OCI-M1 (cell line): Measurements from ENCODE around the gene HOOK2.

Source experiments
- DNase-seq: peaks from one replicate; lab custom pipeline; 2025; lab: John Stamatoyannopoulos, UW

HOOK2 gene

DNA sequence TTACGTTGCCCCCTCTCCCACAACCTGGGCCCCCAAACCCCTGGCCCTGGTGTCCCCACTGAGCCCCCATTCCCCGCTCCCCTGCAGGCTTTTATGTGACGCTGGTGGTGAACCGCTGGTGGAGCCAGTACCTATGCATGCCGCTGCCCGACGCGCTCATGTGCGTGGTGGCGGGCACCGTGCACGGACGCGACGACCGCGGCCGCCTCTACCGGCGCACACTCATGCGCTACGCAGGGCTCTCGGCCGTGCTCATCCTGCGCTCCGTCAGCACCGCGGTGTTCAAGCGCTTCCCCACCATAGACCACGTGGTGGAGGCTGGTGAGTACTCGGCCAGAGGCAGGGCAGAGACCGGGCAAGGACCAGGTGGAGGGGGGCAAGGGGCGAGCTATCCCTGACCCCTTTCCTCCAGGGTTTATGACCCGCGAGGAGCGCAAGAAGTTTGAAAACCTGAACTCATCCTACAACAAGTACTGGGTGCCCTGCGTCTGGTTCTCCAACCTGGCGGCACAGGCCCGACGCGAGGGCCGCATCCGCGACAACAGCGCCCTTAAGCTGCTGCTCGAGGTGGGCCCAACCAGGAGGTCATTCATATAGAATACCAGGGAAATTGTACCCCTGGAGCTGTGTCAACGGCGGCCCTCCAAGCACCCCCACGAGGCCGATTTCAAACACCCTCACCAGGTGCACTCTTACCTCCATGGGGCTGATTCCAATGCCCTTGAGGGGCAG, 20.7 kb downstream of the HOOK2 start:
- no peak for DNase-seq

GRCh38 chr19:12752056-12752781, 23.1 kb downstream of the HOOK2 start:
- no peak for DNase-seq

DNA sequence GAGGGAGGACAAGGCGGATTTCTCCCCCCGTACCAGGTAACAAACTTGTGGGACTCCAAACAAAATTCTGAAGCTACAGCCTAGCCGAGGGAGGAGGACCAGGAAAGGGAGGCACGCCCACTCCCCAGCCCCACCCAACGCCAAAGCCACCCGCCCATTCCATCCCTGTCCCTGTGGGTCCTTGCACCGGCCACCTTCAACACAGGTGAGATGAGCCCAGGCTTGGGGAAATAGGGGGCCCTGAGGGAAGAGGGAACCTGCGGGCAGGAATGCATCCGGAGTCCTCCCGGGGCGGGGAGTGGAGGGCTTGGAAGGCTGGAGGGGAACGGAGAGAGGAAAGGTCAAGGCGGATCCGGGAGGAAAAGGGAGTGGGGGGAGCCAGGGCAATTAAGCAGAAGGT, 23.7 kb downstream of the HOOK2 start, which contains the start of gene BEST2:
Gene BEST2 (plus strand): TSS at position 157 of the 400 bp plus-strand sequence. CDS start 802 bp downstream, outside the sequence.
- DNase-seq: no peak

DNA sequence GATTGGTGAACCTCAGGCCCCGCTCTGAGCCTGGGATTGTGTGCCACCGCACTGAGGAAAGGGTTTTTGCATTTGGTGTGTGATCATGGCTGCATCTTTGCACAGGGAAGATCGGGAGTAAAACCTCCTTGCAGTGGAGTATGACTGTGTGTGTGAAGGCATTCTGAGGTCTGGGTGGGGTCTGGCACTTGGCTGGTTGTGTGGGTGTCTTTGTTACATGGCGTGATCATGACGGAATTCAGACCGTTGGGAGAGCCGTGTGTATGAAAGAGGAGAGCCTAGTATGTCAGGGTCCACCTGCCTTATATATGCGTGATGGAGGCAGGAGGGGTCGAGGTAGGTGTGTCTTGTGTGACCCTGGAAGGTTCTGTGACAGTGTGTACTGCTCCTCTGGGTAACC, 24.5 kb downstream of the HOOK2 start:
- DNase-seq: no peak

- DNase-seq: no peak
Observed at GRCh38 chr19:12749938-12750521, 25.3 kb downstream of the HOOK2 start.

GRCh38 chr19:12748489-12748888, 26.9 kb downstream of the HOOK2 start:
- DNase-seq: no peak

DNA sequence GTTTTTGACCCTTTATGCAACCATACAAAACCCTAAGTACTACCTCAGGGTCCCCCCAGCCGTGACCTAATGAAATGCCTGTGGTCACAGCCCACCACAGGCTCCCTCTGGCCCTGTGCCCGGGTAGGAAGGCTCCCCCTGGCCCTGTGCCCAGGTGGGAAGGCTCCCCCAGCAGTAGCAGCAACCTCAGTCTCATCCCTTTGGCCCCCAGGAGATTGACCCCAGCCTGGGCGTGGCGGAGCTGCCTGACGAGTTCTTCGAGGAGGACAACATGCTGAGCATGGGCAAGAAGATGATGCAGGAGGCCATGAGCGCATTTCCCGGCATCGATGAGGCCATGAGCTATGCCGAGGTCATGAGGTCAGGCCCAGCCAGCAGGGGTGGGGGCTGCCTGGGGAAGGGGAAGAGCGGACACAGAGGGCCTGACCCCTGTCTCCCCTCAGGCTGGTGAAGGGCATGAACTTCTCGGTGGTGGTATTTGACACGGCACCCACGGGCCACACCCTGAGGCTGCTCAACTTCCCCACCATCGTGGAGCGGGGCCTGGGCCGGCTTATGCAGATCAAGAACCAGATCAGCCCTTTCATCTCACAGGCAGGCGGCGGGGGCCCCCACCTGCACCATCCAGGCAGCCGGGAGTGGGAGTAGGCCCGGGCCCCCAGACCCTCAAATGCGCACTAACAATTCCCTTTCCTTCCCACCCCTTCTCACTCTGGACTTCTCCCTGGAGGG, 30.0 kb downstream of the HOOK2 start:
- no peak for DNase-seq

DNA sequence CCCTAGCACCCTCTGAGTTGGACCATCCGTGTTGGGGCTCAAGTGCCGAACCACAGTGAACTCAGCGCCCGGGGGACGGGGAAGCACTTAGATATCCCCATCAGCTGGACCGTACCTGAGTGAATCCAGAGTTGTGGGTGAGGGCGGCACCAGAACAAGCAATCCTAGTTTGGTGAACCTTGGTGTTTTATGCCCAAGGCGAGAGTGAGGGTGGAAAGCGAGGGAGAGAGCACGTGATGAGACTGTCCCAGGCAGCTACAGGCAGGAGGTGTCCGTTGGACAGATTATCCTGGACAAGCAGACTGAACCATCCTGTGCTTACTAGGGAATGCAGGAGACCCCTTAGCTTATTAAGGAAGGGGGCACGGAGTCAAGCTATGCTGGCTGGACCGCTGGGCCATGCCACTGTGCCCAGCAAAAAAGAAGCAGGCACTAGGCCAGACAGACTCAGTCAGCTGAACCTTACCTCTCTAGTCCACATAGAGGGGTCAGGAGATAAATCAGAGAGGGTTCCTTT, 37.5 kb downstream of the HOOK2 start:
- DNase-seq: no peak

- peak; percentile 97 for DNase-seq
Observed at GRCh38 chr19:12736995-12737834, 38.1 kb downstream of the HOOK2 start, which contains the start of gene GET3. TSS of gene GET3 (plus strand) at chr19:12737497. CDS start at chr19:12737506, 9 bp downstream.

DNA sequence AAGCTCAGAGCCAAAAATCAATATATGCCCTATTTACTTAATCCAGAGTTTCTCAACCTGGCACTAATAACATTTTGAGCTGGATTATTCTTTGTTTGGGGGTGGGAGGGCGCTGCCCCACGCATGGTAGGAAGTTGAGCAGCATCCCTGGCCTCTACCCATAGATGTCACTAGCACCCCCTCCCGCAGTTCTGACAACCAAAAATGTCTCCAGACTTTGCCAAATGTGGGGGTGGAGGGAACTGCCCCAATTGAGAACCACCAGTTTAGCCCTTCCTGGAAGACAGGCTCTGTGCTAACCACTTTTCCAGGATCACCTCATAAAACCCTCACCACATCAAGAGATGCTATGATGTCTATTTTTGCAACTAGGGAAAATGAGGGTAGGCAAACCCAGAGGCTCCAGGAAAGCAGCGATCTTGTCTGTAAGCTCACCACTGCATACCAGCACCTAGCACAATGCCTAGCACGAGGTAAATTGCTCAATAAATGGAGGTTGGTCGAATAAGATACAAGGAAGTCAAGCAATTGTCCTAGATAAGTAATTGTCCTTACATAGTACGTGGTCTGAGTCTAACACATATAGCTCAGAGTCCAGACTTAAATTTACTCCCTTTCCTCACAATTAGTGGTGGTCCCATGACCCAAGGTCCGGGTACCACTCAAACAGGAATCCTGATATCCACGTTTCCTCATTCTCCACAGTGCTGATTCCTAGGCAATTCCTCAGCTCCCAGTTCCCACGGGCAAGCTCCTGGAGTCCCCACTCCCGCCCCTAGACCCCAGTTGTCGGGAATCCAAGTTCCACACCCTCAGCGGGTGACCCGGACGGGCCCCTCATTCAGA, 41.8 kb downstream of the HOOK2 start:
- peak; percentile 44 for DNase-seq

DNA sequence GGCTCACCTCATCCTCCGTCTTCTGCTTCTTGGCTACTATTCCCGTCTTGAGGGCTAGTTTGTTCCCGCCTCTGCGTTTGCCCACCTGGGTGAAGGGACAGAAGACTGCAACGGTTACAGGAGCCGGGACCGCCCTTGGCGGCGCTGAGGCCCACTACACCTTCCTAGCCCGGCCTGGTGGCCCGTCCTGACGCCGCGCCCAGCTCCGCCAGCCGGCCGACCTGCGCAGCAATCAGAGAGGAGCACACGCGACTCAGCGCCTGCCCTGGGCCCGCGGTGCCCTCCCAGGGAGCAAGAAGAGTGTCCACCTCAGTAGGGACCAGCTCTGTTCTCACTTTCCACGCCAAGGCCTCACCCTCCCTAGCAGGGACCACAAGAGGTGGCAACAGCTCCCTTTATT, 44.0 kb downstream of the HOOK2 start:
- DNase-seq: no peak

DNA sequence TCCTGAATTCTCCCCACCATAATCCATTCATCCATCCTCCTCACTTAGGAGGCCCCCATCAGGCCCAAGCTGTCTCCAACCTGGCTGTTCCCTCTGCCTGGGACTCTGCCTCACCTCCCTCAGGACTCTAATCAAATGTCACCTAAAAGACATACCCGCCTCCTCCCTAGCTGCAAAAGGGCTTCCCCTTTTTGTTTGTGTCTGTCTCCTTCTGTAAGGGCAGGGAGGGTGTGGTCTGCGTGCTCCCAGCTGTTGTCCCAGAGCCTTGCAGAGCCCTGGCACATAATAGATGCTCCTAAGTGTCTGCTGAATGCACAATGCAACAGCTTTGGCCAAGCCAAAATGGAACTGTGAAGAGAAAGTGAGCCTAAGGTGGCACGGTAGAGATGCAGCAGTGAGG, 45.3 kb downstream of the HOOK2 start:
- no peak for DNase-seq

DNA sequence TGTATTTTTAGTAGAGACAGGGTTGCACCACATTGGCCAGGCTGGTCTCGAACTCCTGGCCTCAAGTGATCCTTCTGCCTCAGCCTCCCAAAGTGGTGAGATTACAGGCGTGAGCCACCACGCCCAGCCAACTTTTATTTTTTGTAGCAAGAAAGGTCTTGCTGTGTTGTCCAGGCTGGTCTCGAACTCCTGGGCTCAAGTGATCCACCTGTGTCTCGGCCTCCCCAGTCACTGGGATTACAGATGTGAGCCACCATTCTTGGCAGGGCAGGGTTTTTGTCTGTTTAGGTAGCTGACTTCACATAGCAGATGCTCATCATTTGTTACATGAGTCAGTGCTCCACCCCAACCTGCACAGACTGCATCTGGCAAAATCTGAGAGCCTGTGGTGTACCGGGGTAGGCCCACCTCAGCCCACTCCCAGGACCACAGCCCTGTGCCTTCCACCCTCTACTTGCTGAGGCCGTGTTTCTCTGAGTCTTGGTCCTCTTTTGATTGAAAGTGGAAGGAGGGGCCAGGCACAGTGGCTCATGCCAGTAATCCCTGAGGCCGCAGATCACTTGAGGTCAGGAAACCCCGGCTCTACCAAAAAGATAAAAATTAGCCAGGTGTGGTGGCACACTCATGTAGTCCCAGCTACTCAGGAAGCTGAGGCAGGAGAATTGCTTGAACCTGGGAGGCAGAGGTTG, 47.5 kb downstream of the HOOK2 start:
- no peak for DNase-seq

GRCh38 chr19:12726988-12727316, 48.4 kb downstream of the HOOK2 start:
- DNase-seq: no peak

- peak; percentile 31 for DNase-seq
Observed at GRCh38 chr19:12725612-12726011, 49.7 kb downstream of the HOOK2 start.

DNA sequence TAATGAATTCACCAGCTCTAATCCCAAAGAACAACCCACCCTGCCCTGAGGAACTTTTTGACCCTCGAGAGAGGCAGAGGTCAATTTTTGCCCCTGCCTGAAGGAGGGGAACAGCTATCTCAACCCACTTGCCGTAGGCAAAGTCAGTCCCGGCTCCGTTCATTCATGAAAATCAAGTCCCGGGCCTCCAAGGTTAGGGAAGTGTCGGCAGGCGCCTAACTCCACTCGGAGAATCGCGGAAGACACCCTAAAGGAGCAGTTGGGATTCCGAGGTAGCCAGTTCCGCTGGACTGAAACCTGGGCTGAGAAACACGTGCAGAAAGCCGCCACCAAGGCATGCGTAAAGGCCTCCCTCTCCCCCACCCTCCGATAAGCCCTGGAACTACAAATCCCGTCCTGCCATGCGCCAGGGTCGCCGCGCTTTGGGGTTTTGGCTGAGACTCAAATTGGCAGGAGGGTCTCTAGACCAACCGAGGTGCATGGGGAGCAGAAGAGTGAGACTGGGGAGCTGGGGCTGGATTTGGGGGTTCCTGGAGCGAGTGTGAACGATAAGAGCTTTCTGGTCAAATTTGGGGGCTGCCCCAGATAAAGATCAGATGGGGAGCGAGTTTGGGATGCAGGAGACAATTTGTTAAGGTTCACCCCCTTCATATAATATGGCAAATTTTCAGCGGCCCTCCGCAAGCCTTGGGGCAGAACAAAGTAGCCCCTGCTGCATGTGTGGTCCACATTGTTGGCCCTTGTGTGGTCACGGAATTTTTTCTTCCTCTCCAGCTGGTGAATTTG, 51.5 kb downstream of the HOOK2 start, which contains the start of gene TNPO2:
Gene TNPO2 (minus strand): TSS at position 292 of the 786 bp plus-strand sequence. CDS start 2,955 bp downstream, outside the sequence.
- DNase-seq: peak; percentile 70

GRCh38 chr19:12723381-12723640, 52.0 kb downstream of the HOOK2 start:
- no peak for DNase-seq

GRCh38 chr19:12722566-12723380, 52.6 kb downstream of the HOOK2 start:
- DNase-seq: peak; percentile 96
